T-helper 1 cell treated with Interleukin-12 subunit alpha and Interleukin-12 subunit beta and Interleukin-4 antibody, amounts not matched to agents 30 ng/mL and 1 ng/mL, for 36 hours (primary cell): ENCODE data around the gene FFAR1. TPM values are rescaled to one million over a fixed set of nuclear protein-coding genes. Genes with fewer than 3 reads are reported as not detected.
"Not testable (repeated sequence)": the region's sequence is repeated elsewhere in the genome, so short reads cannot be mapped to it uniquely, and the experiment has no call there.

ENCODE experiments used
- intact Hi-C: fragments of 100-400 bp; cut with micrococcal nuclease; formaldehyde crosslinking; loops from one replicate; pipeline ENCODE4 v1.15.1; 2024
- total RNA-seq: library from RNA; stranded (reverse); gene quantifications from 2 replicates; pipeline ENCODE4 v1.2.3, GENCODE V29; 2022

FFAR1 gene
- total RNA-seq, 1 donor from 2014 or later = 0.17 TPM

- intact Hi-C loops = not testable (repeated sequence)
Measured at GRCh38 chr19:35360081-35360480, 12.4 kb downstream of the FFAR1 start.

- intact Hi-C loops = no loop called here
Measured at GRCh38 chr19:35360880-35361420, 13.2 kb downstream of the FFAR1 start.

GRCh38 chr19:35362261-35363000, 14.7 kb downstream of the FFAR1 start:
- intact Hi-C loops = no loop called here

GRCh38 chr19:35363001-35363590, 15.4 kb downstream of the FFAR1 start:
- intact Hi-C loops = no loop called here

GRCh38 chr19:35363711-35364425, 16.2 kb downstream of the FFAR1 start:
- intact Hi-C loops = no loop called here

GRCh38 chr19:35365303-35365702, 17.6 kb downstream of the FFAR1 start:
- intact Hi-C loops = no loop called here

GRCh38 chr19:35368378-35368777, 20.7 kb downstream of the FFAR1 start:
- intact Hi-C loops = no loop called here

- intact Hi-C loops = no loop called here
Measured at GRCh38 chr19:35369522-35369921, 21.8 kb downstream of the FFAR1 start.

- intact Hi-C loops = no loop called here
Measured at GRCh38 chr19:35370722-35371121, 23.0 kb downstream of the FFAR1 start, which contains the start of gene GPR42. Gene GPR42, plus strand, starts transcription at chr19:35371068. Its CDS starts 292 bp downstream, at chr19:35371360.

- intact Hi-C loops = no loop called here
Measured at GRCh38 chr19:35373492-35373891, 25.8 kb downstream of the FFAR1 start.

- intact Hi-C loops = not testable (repeated sequence)
Measured at GRCh38 chr19:35374031-35374430, 26.3 kb downstream of the FFAR1 start.

- intact Hi-C loops = no loop called here
Measured at GRCh38 chr19:35375505-35376307, 28.0 kb downstream of the FFAR1 start.

- intact Hi-C loops = no loop called here
Measured at GRCh38 chr19:35377656-35378055, 30.0 kb downstream of the FFAR1 start.

GRCh38 chr19:35378356-35378755, 30.7 kb downstream of the FFAR1 start:
- intact Hi-C loops = no loop called here

GRCh38 chr19:35379545-35379944, 31.8 kb downstream of the FFAR1 start:
- intact Hi-C loops = not testable (repeated sequence)

GRCh38 chr19:35379992-35380391, 32.3 kb downstream of the FFAR1 start:
- intact Hi-C loops = no loop called here

GRCh38 chr19:35380450-35381124, 32.9 kb downstream of the FFAR1 start:
- intact Hi-C loops = no loop called here

GRCh38 chr19:35381318-35381717, 33.6 kb downstream of the FFAR1 start:
- intact Hi-C loops = no loop called here

GRCh38 chr19:35381926-35382325, 34.2 kb downstream of the FFAR1 start:
- intact Hi-C loops = no loop called here

GRCh38 chr19:35383536-35383935, 35.8 kb downstream of the FFAR1 start:
- intact Hi-C loops = no loop called here
